ENCODE data around the gene PLD1. TPM values are rescaled to one million over a fixed set of nuclear protein-coding genes. Genes with fewer than 3 reads are reported as not detected.

The PLD1 gene
- total RNA-seq, 1 donor from 2014 or later: 25.4 TPM

- no peak for TF ChIP-seq CTCF (IDR thresholded peaks at IDR 0.05)
- DNase-seq (no peak), ATAC-seq (no peak)
- H3K27ac ChIP-seq: no peak overlapping the region
- no peaks in the 10 kb centered on the region for H3K36me3 ChIP-seq
- no peaks in the 10 kb centered on the region for H3K27me3 ChIP-seq
- H3K4me1 ChIP-seq: peaks cover 4% of the 10 kb centered on the region
- H3K9me3 ChIP-seq: peaks cover 6% of the 10 kb centered on the region
- H3K4me3 ChIP-seq: no peak overlapping the region
- intact Hi-C loops (cut with DNase I): no loop called here
These were observed 40.2 kb upstream of the PLD1 start for GRCh38 chr3:171850320-171850959.

DNA sequence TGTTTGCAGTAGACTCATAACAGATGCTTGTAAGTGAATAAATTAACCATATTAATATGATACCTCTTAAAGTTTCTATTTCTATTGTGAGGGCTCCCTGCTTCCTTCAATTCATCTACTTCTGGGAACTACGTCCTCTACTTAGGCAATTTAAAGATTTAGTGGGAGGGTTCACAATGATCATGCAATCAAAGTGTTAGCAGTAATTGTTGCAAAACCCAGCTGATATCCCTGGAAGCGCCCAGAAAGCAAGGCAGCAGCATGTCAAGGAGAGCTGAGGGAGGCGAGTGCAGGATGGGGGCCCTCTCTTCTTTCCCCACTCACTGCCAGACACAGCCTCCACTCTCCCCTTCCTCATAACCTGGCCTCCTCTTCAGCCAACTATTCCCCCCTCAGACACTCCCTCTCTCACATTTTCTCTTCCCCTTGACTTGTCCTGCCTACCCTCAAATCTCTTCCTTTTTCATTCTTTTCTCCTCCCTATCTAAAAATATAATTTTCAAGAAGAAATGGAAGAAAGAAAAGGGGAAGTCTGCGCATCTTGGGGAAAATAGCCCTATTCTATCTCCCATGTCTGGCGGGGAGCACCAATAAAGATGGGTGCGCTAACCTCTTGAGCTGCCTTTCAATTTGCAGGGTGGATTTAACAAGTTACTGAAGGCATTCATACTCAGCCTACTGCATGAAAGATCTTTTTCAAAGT is 39.5 kb upstream of the PLD1 start:
- intact Hi-C loops (cut with DNase I): no loop called here
- Histone ChIP-seq H3K27me3 (no peaks in the 10 kb centered on the region), H3K9me3 (peaks cover 5% of the 10 kb centered on the region), H3K4me1 (peaks cover 4% of the 10 kb centered on the region), H3K36me3 (no peaks in the 10 kb centered on the region), H3K27ac (no peak overlapping the region), H3K4me3 (no peak overlapping the region)
- ATAC-seq (peak; percentile 50), DNase-seq (no peak)
- no peak for TF ChIP-seq CTCF (IDR thresholded peaks at IDR 0.05)

DNA sequence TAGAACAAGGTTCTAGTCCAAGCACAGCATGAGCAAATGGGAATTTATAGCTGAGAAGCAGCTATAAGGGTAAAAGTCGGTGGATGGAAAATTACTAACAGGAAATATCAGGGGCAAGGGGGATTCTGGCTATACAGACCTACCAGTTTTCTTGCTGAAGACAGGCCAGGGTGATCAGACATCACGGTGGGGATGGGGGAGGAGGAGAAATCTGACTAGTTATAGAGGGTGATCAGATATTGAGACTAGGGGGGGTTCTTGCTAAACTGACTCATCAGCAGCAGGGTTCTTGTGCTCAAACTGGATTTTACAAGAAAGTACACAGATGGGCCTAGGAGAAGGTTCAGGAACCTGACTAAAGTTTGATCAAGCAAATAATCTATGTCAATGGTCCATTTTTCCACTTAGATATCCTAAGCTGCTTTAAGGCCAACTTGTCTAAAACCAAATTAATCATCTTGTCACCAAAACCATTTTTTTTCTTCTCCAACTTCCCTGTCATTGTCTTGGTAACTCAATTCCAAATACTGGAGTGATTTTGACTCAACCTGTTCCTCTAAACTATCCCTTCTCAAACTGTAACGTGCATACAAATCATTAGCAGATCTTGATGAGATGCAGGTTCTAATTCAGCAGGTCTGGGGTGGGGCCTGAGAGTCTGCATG is 37.4 kb upstream of the PLD1 start:
- peaks cover 4% of the 10 kb centered on the region for H3K4me1 ChIP-seq
- no peaks in the 10 kb centered on the region for H3K27me3 ChIP-seq
- H3K27ac ChIP-seq: no peak overlapping the region
- intact Hi-C loops (cut with DNase I): no loop called here
- H3K4me3 ChIP-seq: no peak overlapping the region
- H3K36me3 ChIP-seq: no peaks in the 10 kb centered on the region
- H3K9me3 ChIP-seq: no peaks in the 10 kb centered on the region
- DNase-seq: no peak
- no peak for TF ChIP-seq CTCF (IDR thresholded peaks at IDR 0.05)
- ATAC-seq: no peak

GRCh38 chr3:171847133-171847532 is 36.9 kb upstream of the PLD1 start:
- TF ChIP-seq CTCF (IDR thresholded peaks at IDR 0.05): no peak
- ATAC-seq: no peak
- Histone ChIP-seq H3K9me3 (no peaks in the 10 kb centered on the region), H3K4me1 (peaks cover 4% of the 10 kb centered on the region), H3K27ac (no peak overlapping the region), H3K36me3 (no peaks in the 10 kb centered on the region), H3K4me3 (no peak overlapping the region), H3K27me3 (no peaks in the 10 kb centered on the region)
- intact Hi-C loops (cut with DNase I): no loop called here
- no peak for DNase-seq

DNA sequence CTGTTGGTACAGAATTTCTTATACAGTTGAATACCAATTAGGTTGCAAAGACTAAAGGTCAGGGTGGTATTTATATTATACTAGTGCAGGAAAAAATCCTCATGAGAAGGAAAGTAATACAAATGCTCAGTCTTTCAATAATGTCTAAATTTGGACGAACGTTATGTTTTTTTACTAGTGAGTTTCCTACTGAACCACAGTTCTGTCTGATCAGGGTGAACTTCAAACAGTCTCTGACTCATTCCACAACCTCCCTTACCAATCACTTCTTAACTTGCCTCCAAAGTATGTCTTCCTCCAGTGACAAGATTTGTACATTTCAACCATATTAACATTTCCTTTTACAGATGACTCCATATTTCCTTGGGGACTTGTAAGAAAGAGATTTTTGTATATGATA is 36.3 kb upstream of the PLD1 start:
- H3K27me3 ChIP-seq: no peaks in the 10 kb centered on the region
- DNase-seq (no peak), ATAC-seq (no peak)
- peaks cover 4% of the 10 kb centered on the region for H3K4me1 ChIP-seq
- H3K36me3 ChIP-seq: no peaks in the 10 kb centered on the region
- intact Hi-C loops (cut with DNase I): no loop called here
- no peaks in the 10 kb centered on the region for H3K9me3 ChIP-seq
- TF ChIP-seq CTCF (IDR thresholded peaks at IDR 0.05): no peak
- H3K27ac ChIP-seq: no peak overlapping the region
- H3K4me3 ChIP-seq: no peak overlapping the region

Data from upper lobe of right lung (tissue), 1 donor.